Loucy (cell line): ENCODE measurements around the gene SSBP4.

Source experiments
- H2AFZ ChIP-seq: fragments of 200-600 bp; sonication (generic); 2 replicates; pipeline ENCODE4 v1.6.0; 2016; ENCODE audit warnings: antibody characterized with exemption, mild to moderate bottlenecking, low read length, moderate library complexity
- H3F3A ChIP-seq: fragments of 200-600 bp; 2 replicates; pipeline ENCODE4 v1.6.0; 2016; ENCODE audit warnings: antibody characterized with exemption, low read depth, mild to moderate bottlenecking
- H3K27me3 ChIP-seq: fragments of 200-600 bp; sonication (generic); 2 replicates; pipeline ENCODE4 v1.6.1; 2014; ENCODE audit warnings: low read length, mild to moderate bottlenecking; ENCODE audit not compliant: insufficient read depth, poor library complexity, severe bottlenecking
- H3K36me3 ChIP-seq: fragments of 200-600 bp; sonication (generic); 2 replicates; pipeline ENCODE4 v1.6.1; 2016; ENCODE audit warnings: low read length; ENCODE audit not compliant: insufficient read depth
- H3K4me1 ChIP-seq: fragments of 200-600 bp; sonication (generic); 2 replicates; pipeline ENCODE4 v1.5.1; 2014; ENCODE audit warnings: low read length, mild to moderate bottlenecking; ENCODE audit not compliant: insufficient read depth, poor library complexity, severe bottlenecking
- H3K4me2 ChIP-seq: fragments of 200-600 bp; sonication (generic); 2 replicates; pipeline ENCODE4 v1.6.0; 2014; ENCODE audit warnings: antibody characterized with exemption, low read length, low read depth, mild to moderate bottlenecking; ENCODE audit not compliant: poor library complexity, severe bottlenecking
- H3K4me3 ChIP-seq: fragments of 200-600 bp; sonication (generic); 2 replicates; pipeline ENCODE4 v1.5.1; 2014; ENCODE audit warnings: low read length, mild to moderate bottlenecking, mixed read lengths; ENCODE audit not compliant: poor library complexity, severe bottlenecking
- H3K79me2 ChIP-seq: fragments of 200-600 bp; sonication (generic); 2 replicates; pipeline ENCODE4 v1.6.1; 2014; ENCODE audit warnings: low read length; ENCODE audit not compliant: insufficient read depth
- H3K9ac ChIP-seq: fragments of 200-600 bp; sonication (generic); 2 replicates; pipeline ENCODE4 v1.6.0; 2014; ENCODE audit warnings: mild to moderate bottlenecking, low read depth, low read length, moderate library complexity; ENCODE audit not compliant: poor library complexity, severe bottlenecking
- H3K9me2 ChIP-seq: fragments of 200-600 bp; sonication (generic); replicated peaks from 2 replicates; pipeline ENCODE4 v1.6.1; 2016; ENCODE audit warnings: low read depth, low read length, mixed read lengths
- H3K9me3 ChIP-seq: fragments of 200-600 bp; sonication (generic); 2 replicates; pipeline ENCODE4 v1.6.1; 2014; ENCODE audit warnings: mild to moderate bottlenecking, antibody characterized with exemption, low read length, low read depth; ENCODE audit not compliant: insufficient read depth
- H4K20me1 ChIP-seq: fragments of 200-600 bp; sonication (generic); 2 replicates; pipeline ENCODE4 v1.6.0; 2014; ENCODE audit warnings: antibody characterized with exemption, low read length, mild to moderate bottlenecking; ENCODE audit not compliant: insufficient read depth, poor library complexity, severe bottlenecking
- EZH2phosphoT487 ChIP-seq: fragments of 200-600 bp; IDR thresholded peaks from 2 replicates; pipeline ENCODE4 v1.6.1; 2018; ENCODE audit warnings: antibody characterized with exemption, mild to moderate bottlenecking, moderate library complexity, borderline replicate concordance
- TF ChIP-seq, protein P1 (sequence below): fragments of 200-600 bp; sonication (generic); conservative IDR thresholded peaks from 2 replicates; pipeline ENCODE4 v1.5.1; 2014; ENCODE audit warnings: mild to moderate bottlenecking, antibody characterized with exemption, low read length

The SSBP4 gene

DNA sequence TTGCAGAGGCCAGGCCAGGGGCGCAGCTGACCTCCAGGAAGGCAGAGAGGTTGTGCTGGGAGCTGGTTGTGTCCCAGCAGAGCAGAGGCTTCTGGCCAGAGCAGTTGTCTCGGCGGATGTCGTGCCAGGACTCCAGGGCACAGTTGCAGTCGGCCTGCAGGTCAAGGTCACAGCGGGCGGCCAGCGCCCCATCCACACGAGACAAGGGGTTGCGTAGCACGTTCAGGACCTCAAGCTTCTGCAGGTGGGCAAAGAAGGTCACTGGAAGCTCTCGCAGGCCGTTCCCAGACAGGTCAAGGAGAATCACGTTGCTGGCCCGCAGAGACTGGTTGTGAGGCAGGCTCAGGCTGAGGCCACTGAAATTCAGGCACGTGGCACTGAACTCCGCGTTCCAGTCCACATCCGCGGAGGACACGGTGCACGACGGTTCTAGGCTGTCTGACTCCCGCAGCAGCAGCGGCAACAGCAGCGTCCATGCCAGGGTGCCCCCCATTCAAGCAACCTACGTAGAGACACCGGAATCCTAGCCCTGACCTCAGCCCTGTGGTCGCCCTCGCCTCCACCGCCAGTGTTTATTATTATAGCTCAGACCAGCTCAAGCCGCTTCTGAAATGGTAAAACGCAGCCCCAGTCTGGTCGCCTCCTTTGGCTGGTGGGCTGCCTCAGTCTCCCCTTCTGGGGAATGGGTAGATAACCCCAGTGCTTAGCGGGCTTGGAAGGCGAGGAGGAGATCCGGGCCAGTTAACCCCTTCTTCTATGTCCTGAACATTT is 22.5 kb upstream of the SSBP4 start:
- H3K79me2 ChIP-seq: no peaks in the 10 kb centered on the region
- no peaks in the 10 kb centered on the region for H3K27me3 ChIP-seq
- H2AFZ ChIP-seq: no peak overlapping the region
- no peak overlapping the region for H3K4me2 ChIP-seq
- no peak for TF ChIP-seq EZH2phosphoT487
- TF ChIP-seq, protein P1, sequence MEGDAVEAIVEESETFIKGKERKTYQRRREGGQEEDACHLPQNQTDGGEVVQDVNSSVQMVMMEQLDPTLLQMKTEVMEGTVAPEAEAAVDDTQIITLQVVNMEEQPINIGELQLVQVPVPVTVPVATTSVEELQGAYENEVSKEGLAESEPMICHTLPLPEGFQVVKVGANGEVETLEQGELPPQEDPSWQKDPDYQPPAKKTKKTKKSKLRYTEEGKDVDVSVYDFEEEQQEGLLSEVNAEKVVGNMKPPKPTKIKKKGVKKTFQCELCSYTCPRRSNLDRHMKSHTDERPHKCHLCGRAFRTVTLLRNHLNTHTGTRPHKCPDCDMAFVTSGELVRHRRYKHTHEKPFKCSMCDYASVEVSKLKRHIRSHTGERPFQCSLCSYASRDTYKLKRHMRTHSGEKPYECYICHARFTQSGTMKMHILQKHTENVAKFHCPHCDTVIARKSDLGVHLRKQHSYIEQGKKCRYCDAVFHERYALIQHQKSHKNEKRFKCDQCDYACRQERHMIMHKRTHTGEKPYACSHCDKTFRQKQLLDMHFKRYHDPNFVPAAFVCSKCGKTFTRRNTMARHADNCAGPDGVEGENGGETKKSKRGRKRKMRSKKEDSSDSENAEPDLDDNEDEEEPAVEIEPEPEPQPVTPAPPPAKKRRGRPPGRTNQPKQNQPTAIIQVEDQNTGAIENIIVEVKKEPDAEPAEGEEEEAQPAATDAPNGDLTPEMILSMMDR: no peak
- no peaks in the 10 kb centered on the region for H3K36me3 ChIP-seq
- no peak overlapping the region for H3K4me3 ChIP-seq
- H3K9me2 ChIP-seq: no peaks in the 10 kb centered on the region
- no peaks in the 10 kb centered on the region for H4K20me1 ChIP-seq
- H3K9me3 ChIP-seq: no peaks in the 10 kb centered on the region
- H3K4me1 ChIP-seq: peaks cover under 1% of the 10 kb centered on the region
- no peaks in the 10 kb centered on the region for H3F3A ChIP-seq
- H3K9ac ChIP-seq: no peak overlapping the region

DNA sequence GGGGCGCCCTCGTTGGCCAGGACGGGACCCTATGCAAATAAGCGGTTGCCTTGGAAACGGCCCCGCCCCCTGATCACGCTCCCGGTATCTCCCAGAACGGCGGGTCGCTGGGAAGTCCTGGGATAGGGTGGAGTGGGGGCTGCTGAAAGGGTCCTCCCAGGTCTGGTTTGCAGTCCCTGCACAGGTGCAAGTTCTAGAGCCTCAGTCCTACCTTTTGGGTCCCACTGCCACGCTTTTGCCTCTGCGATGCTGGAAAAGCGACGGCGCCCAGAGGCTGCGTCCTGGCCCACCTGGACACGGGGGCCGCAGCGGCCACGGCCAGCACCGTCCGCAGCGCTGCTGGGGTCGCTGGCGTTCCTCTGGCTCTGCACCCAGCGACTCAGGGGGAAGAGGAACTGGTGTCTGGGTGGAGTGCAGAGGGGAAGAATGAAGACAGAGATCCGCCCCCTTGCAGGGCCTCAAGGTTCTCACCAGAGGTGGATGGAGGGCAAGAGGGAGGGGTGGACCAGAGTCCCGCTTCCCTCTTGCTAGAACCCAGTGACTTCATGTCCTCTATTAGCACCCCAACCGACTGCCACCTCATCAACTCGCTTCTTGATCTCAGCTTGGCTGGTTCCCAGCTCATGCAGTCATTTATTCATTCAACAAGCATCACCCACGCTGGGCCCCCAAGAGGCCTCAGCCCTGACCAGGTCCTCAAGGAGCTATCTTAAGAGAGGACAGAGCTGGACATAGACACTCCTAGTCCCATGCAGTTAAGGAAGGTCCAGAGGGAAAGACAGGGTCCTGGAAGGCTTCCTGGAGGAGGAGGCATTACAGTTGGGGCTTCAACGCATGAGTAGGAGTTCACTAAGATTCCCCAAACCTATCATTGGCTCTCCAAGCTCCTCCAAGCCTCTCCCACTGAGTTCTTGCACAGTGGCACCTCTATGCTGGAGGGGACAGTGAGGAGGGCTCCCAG is 21.7 kb upstream of the SSBP4 start, which contains the start of gene LRRC25:
TSS of gene LRRC25 (minus strand) at position 381 of the 961 bp plus-strand sequence. CDS start 659 bp downstream, outside the sequence.
- H3K9ac ChIP-seq: no peak within 1 kb of the TSS
- H3K4me2 ChIP-seq: no peak within 1 kb of the TSS
- no peaks in the 10 kb centered on the region for H3K79me2 ChIP-seq
- H3K4me1 ChIP-seq: peaks cover 7% of the 10 kb centered on the region
- no peaks in the 10 kb centered on the region for H3K9me2 ChIP-seq
- H3K27me3 ChIP-seq: no peaks in the 10 kb centered on the region
- no peaks in the 10 kb centered on the region for H4K20me1 ChIP-seq
- no peaks in the 10 kb centered on the region for H3K9me3 ChIP-seq
- TF ChIP-seq, protein P1: no peak
- no peak for TF ChIP-seq EZH2phosphoT487
- no peak within 1 kb of the TSS for H2AFZ ChIP-seq
- no peak within 1 kb of the TSS for H3K4me3 ChIP-seq
- no peaks in the 10 kb centered on the region for H3K36me3 ChIP-seq
- no peaks in the 10 kb centered on the region for H3F3A ChIP-seq

DNA sequence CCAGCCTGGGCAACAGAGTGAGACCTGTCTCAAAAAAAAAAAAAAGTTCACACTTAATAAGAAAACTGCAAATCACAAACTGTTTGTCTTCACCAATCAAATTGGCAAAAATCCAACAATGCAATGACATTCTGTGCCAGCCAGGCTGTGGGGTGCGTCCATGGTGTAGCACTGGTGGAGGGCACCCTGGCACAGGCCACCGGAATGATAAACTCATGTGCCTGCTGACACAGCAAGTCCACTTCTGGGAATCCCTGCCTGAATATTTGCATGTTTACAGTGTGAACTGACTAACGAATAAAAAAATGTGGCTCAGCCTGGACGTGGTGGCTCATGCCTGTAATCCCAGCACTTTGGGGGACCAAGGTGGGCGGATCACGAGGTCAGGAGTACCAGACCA is 20.2 kb upstream of the SSBP4 start:
- Histone ChIP-seq H3K27me3 (no peaks in the 10 kb centered on the region), H2AFZ (no peak overlapping the region), H3K4me3 (no peak overlapping the region), H3K79me2 (no peaks in the 10 kb centered on the region), H3K36me3 (no peaks in the 10 kb centered on the region), H3F3A (no peaks in the 10 kb centered on the region), H3K4me1 (peaks cover 7% of the 10 kb centered on the region), H3K9me2 (no peaks in the 10 kb centered on the region), H3K4me2 (no peak overlapping the region), H4K20me1 (no peaks in the 10 kb centered on the region), H3K9me3 (no peaks in the 10 kb centered on the region), H3K9ac (no peak overlapping the region)
- TF ChIP-seq, protein P1: no peak
- no peak for TF ChIP-seq EZH2phosphoT487
